HCT116 (cell line): Measurements from ENCODE around the gene SEC22A.

Experiments
- CEBPB ChIP-seq: IDR thresholded peaks from 2 replicates; pipeline ENCODE4 v1.6.1; 2012; ENCODE audit warnings: low read depth
- CTCF ChIP-seq, 3 experiments: fragments of 200-600 bp in 1 of 3; sonication (generic) in 1 of 3; IDR thresholded peaks in 2 of 3; conservative IDR thresholded peaks in 1 of 3; 2 replicates each; pipeline ENCODE4 v1.5.1; 2012 to 2017; ENCODE audit warnings: low read depth in 2 of 3, low read length in 2 of 3, antibody characterized with exemption in 1 of 3, borderline replicate concordance in 1 of 3, control low read depth in 1 of 3, mild to moderate bottlenecking in 1 of 3, mixed read lengths in 1 of 3, mixed run types in 1 of 3, moderate library complexity in 1 of 3; ENCODE audit not compliant: insufficient read depth in 1 of 3
- EGR1 ChIP-seq: IDR thresholded peaks from 2 replicates; pipeline ENCODE4 v1.6.1; 2012; ENCODE audit warnings: low read depth
- ELF1 ChIP-seq: IDR thresholded peaks from 2 replicates; pipeline ENCODE4 v1.6.1; 2012; ENCODE audit warnings: low read depth, borderline replicate concordance
- EZH2 ChIP-seq: fragments of 200-600 bp; sonication (generic); IDR thresholded peaks from 2 replicates; pipeline ENCODE4 v1.6.1; 2017; ENCODE audit warnings: antibody characterized with exemption, mixed run types
- JUND ChIP-seq: IDR thresholded peaks from 2 replicates; pipeline ENCODE4 v1.6.1; 2012
- MAX ChIP-seq: IDR thresholded peaks from 2 replicates; pipeline ENCODE4 v1.6.1; 2012
- POLR2A ChIP-seq: IDR thresholded peaks from 2 replicates; pipeline ENCODE4 v1.7.0; 2011; ENCODE audit warnings: borderline replicate concordance; ENCODE audit not compliant: insufficient read depth, insufficient read length; ENCODE audit errors: extremely low read depth
- POLR2AphosphoS5 ChIP-seq: IDR thresholded peaks from 2 replicates; pipeline ENCODE4 v1.6.1; 2011; ENCODE audit warnings: mild to moderate bottlenecking, low read depth, low read length, moderate library complexity
- RAD21 ChIP-seq: IDR thresholded peaks from 2 replicates; pipeline ENCODE4 v1.6.1; 2012; ENCODE audit warnings: low read depth, mild to moderate bottlenecking
- REST ChIP-seq: IDR thresholded peaks from 2 replicates; pipeline ENCODE4 v1.6.1; 2012; ENCODE audit warnings: low read depth
- TCF7L2 ChIP-seq: IDR thresholded peaks from 2 replicates; pipeline ENCODE4 v1.7.0; 2011; ENCODE audit warnings: borderline replicate concordance, inconsistent platforms; ENCODE audit not compliant: insufficient read depth, insufficient read length; ENCODE audit errors: extremely low read depth
- YY1 ChIP-seq: IDR thresholded peaks from 2 replicates; pipeline ENCODE4 v1.6.1; 2011; ENCODE audit warnings: low read length, low read depth, moderate library complexity, mild to moderate bottlenecking; ENCODE audit not compliant: insufficient replicate concordance; ENCODE audit errors: extremely low read depth
- ZFX ChIP-seq: fragments of 450-650 bp; IDR thresholded peaks from 2 replicates; pipeline ENCODE4 v1.6.1; 2017

DNA sequence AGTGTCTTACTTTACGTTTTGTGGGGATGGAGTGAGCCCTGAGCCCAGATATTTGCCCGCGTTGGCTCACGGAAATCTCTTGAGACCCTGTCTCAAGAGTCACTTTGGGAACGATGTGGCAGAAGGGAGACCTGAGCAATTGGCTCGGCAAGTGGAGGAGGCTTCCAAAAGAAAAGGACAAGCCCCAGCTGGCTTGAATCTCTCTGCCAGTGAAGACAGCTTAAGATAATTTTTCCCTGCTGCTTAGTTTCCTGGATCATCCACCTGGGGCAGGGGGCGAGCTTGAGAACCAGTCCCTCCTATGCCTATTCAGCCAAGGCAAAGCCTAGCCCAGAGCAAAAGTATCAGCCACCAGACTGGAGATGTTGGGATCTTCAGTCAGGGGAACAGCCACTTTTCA lies 708 bp downstream of the SEC22A start:
- TF ChIP-seq CTCF (IDR thresholded peaks at IDR 0.05 in 2 of 3, conservative IDR thresholded peaks at IDR 0.05 in 1 of 3; ENCODE audit: borderline replicate concordance in 1 of 3, insufficient read depth in 1 of 3, low read depth in 2 of 3, low read length in 2 of 3): no peak
- TF ChIP-seq POLR2A: no peak
- no peak for TF ChIP-seq POLR2AphosphoS5
- no peak for TF ChIP-seq EGR1
- no peak for TF ChIP-seq EZH2
- TF ChIP-seq ZFX: no peak
- TF ChIP-seq CEBPB: no peak
- TF ChIP-seq RAD21: no peak
- TF ChIP-seq JUND: no peak
- TF ChIP-seq ELF1: no peak
- TF ChIP-seq TCF7L2: no peak
- TF ChIP-seq YY1: no peak
- no peak for TF ChIP-seq REST
- no peak for TF ChIP-seq MAX
